ENCODE data around the gene HTR1B.

The HTR1B gene

DNA sequence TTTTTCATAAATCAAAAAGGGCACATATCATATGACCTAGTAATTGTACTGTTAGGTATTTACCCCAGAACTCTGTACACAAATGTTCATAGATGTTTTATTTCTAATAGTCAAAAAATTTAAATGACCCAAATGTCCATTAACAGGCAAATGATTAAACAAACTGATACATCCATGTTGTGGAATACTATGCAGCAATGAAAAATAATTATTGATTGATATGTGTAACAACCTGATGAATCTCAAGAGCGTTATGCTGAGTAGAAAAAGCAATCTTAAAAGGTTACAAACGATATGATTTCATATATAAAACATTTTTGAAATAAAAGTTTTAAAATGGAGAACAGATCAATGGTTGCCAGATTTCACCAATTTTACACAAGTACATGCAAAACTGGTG, 18.1 kb downstream of the HTR1B start:
- H3K27ac ChIP-seq, result no peak overlapping the region
- TF ChIP-seq ZFX (IDR thresholded peaks at IDR 0.05; ENCODE audit: borderline replicate concordance), result no peak
- TF ChIP-seq, protein P1, sequence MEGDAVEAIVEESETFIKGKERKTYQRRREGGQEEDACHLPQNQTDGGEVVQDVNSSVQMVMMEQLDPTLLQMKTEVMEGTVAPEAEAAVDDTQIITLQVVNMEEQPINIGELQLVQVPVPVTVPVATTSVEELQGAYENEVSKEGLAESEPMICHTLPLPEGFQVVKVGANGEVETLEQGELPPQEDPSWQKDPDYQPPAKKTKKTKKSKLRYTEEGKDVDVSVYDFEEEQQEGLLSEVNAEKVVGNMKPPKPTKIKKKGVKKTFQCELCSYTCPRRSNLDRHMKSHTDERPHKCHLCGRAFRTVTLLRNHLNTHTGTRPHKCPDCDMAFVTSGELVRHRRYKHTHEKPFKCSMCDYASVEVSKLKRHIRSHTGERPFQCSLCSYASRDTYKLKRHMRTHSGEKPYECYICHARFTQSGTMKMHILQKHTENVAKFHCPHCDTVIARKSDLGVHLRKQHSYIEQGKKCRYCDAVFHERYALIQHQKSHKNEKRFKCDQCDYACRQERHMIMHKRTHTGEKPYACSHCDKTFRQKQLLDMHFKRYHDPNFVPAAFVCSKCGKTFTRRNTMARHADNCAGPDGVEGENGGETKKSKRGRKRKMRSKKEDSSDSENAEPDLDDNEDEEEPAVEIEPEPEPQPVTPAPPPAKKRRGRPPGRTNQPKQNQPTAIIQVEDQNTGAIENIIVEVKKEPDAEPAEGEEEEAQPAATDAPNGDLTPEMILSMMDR (IDR thresholded peaks at IDR 0.05), result no peak

DNA sequence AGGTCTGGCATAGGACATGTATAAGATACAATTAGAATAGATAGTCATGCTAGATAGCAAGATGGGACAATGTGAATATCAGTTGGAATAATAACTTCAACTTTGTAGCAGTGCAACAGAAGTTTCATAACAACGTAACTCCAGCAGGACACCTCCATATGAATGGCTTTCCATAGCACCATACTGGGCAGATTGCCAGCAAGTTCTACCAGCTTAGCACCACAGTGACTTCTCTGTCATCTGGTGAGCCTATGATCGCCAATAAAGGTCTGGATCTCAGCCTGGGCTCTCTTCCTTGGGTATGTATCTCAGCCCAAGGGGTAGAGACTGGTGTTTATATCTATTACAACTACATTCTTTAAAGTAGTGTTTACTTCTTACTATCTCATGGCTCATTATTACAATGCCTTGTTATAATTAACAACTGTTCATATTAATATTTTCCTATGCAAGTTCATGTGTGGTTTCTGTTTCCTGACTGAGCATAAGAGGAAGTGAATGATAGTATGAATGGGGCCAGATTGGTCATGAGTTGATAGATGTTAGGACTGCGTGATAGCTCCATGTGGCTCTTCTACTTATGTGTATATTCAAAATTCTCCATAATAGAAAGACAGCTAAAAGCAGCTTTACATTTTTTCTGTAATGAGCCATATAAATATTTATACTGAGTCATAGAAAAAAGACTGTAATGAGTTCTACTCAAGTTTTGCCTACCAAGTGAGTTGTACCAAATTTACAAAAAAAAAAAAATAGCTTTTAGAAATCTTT, 22.9 kb downstream of the HTR1B start:
- TF ChIP-seq, protein P1 (IDR thresholded peaks at IDR 0.05), result no peak
- no peak for TF ChIP-seq ZFX (IDR thresholded peaks at IDR 0.05; ENCODE audit: borderline replicate concordance)
- no peak overlapping the region for H3K27ac ChIP-seq

DNA sequence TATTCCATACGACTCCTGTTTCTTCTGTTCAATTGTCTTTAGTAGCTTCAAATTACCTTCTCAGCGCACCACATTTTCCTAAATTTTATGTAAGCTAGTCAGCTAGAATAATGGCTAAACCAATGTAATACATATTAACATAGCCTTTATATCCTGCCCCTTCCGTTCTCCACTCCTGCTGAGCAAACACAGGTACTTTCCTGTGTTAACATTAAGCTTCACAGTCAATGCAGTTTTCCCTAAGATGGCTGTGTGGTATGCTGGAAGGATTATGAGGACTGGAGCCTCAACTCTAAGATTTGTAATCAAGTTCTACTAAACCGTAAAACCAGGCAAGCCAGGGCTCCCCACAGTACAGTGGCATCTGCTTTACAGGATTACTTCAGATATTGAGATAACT, 29.4 kb downstream of the HTR1B start:
- no peak overlapping the region for H3K27ac ChIP-seq
- no peak for TF ChIP-seq ZFX (IDR thresholded peaks at IDR 0.05; ENCODE audit: borderline replicate concordance)
- TF ChIP-seq, protein P1 (IDR thresholded peaks at IDR 0.05), result no peak

DNA sequence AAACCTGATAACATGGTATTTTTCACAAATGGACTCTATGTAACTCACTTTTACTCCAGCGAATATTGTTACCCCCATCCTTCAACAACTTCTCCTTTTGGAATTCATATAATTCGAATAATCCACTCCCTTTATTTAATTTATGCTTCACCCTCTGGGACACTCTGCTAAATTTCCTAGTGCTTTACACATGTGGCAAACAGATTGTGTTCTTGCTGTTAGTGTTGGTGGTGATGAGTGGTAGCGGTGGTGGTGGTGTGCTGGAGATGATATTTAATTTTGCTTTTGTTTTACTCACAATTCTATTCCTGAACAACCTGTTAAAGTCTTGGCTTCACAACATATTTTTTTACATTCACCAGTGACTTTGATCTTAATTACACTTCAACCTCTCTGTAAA, 32.8 kb downstream of the HTR1B start:
- TF ChIP-seq, protein P1 (IDR thresholded peaks at IDR 0.05), result no peak
- TF ChIP-seq ZFX (IDR thresholded peaks at IDR 0.05; ENCODE audit: borderline replicate concordance), result no peak
- no peak overlapping the region for H3K27ac ChIP-seq

DNA sequence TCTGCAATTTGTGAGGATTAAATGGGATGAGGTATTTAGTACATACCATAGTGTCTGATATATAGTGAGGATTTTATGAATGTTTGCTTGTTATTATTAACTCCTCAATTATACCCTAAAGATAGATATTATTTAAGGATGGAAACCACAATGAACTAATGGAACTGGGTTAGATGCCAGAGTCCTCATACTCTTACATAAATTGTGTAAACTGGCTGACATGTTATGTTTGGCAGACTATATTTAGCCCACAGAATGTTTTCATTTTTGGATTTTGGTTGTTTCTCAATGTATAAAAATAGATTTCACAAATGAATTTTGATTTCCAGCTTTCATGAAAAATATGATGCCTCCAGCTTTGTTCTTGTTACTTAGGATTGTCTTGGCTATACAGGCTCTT, 37.6 kb downstream of the HTR1B start:
- no peak for TF ChIP-seq ZFX (IDR thresholded peaks at IDR 0.05; ENCODE audit: borderline replicate concordance)
- H3K27ac ChIP-seq, result no peak overlapping the region

DNA sequence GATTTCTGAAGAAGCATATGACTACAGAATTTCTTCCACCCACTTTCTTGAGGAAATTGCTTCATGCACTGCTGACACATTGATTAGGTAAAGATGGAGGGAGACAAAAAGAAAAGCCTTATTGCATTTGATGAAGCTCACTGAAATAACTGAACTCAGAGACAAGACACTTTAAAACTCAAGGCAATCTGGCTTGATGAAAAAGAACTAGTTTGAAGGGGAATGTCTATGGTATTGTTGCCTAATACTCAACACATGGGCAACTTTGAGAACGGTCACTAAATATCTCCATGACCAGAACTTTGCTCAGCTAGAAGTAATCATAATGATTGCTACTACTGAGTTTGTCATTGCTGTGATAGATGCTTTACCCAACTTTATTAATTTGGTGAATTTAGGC, 38.1 kb downstream of the HTR1B start:
- no peak for TF ChIP-seq ZFX (IDR thresholded peaks at IDR 0.05; ENCODE audit: borderline replicate concordance)
- TF ChIP-seq, protein P1 (IDR thresholded peaks at IDR 0.05), result no peak
- H3K27ac ChIP-seq, result no peak overlapping the region

DNA sequence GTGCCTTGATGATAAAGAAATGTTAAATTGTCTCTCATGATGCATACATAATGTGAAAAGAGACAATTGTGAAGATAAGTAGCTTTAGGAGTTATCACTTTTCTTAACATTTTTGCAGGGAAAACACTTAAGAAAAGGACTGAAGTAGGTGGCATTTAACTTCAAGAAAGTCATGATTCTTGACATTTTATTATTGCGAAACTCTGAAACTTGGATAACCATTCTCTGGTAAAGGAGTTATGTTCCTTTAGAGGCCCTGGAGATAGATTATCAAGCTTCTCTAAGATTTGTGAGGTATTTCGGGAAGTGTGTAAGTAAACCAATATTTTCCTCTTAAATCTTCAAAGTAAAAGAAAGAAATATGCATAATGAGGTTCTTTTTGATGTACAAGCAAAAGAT, 38.5 kb downstream of the HTR1B start:
- no peak overlapping the region for H3K27ac ChIP-seq
- TF ChIP-seq, protein P1 (IDR thresholded peaks at IDR 0.05), result no peak
- no peak for TF ChIP-seq ZFX (IDR thresholded peaks at IDR 0.05; ENCODE audit: borderline replicate concordance)

DNA sequence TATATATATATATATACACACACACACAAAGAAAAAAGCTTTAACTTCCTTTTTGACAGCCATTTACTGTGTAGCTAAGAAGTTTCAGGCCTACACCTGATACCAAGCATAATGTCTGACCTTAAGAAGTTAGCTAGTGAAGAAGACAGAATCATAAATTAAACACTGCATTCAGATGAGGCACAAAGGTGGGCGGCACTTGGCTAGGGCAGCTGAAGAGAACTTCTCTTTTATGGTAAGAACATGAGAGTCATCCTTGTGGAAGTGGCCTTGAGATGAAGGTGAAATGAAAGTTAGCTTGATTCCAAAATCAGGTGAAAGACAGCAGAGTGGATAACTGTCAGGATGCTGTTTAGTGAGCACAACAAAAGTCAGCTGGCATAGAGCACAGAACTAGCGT, 46.5 kb downstream of the HTR1B start:
- no peak overlapping the region for H3K27ac ChIP-seq
- TF ChIP-seq, protein P1 (IDR thresholded peaks at IDR 0.05), result no peak
- no peak for TF ChIP-seq ZFX (IDR thresholded peaks at IDR 0.05; ENCODE audit: borderline replicate concordance)

Data from 22Rv1 (cell line).